ENCODE measurements around the gene NDUFAF8. TPM values are rescaled to one million over a fixed set of nuclear protein-coding genes. Genes with fewer than 3 reads are reported as not detected.

The NDUFAF8 gene
- total RNA-seq, 1 donor from 2014 or later, result 61.5 TPM

DNA sequence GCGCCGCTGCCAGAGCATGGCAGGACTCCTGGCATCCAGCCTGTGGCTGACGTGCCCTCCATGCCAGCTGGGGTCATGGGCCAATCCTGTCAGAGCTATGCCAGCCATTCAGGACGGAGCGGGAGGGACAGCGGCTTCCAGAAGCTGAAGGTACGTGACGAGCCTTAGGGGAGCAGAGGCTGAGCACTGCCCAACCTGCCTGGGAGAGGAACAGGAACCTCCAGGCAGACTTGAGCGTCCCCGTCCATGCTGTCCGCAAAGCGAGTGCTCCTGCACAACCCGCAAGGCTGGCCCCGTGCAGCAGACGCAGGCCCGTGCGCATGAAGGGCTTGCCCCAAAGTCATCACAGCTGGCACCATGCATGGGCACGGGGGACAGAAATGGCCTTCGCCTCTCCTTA lies 21.5 kb downstream of the NDUFAF8 start:
- Histone ChIP-seq H3K27ac (replicated peaks) (no peak overlapping the region), H3K4me1 (peaks cover 3% of the 10 kb centered on the region), H3K27me3 (ENCODE audit: low read depth) (no peaks in the 10 kb centered on the region), H3K9me3 (replicated peaks) (no peaks in the 10 kb centered on the region), H3K4me3 (no peak overlapping the region), H3K36me3 (peaks cover 77% of the 10 kb centered on the region)
- DNase-seq, result no peak
- intact Hi-C loops (cut with micrococcal nuclease), result no loop called here
- TF ChIP-seq, protein P1, sequence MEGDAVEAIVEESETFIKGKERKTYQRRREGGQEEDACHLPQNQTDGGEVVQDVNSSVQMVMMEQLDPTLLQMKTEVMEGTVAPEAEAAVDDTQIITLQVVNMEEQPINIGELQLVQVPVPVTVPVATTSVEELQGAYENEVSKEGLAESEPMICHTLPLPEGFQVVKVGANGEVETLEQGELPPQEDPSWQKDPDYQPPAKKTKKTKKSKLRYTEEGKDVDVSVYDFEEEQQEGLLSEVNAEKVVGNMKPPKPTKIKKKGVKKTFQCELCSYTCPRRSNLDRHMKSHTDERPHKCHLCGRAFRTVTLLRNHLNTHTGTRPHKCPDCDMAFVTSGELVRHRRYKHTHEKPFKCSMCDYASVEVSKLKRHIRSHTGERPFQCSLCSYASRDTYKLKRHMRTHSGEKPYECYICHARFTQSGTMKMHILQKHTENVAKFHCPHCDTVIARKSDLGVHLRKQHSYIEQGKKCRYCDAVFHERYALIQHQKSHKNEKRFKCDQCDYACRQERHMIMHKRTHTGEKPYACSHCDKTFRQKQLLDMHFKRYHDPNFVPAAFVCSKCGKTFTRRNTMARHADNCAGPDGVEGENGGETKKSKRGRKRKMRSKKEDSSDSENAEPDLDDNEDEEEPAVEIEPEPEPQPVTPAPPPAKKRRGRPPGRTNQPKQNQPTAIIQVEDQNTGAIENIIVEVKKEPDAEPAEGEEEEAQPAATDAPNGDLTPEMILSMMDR (IDR thresholded peaks at IDR 0.05; ENCODE audit: borderline replicate concordance), result no peak

DNA sequence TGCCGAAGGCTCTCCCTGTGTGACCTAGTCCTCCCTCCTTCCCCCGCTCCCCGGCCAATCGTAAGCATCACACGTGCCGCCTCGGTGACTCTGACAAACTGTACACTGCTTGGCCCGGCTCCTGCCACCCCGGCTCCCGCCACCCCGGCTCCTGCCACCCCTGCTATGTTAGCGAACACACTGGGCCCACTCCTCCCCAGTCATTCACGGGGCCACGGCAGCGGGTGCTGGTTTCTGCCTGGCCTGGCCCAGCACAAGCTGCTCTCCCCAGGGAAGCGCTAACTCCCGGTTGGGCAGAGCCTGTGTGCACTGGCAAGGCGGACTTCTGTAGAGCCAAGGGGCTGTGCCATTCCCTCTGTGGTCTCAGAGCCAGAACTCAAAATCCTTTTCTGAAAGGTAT lies 22.0 kb downstream of the NDUFAF8 start:
- no peak for DNase-seq
- H3K36me3 ChIP-seq, result peaks cover 82% of the 10 kb centered on the region
- H3K27ac ChIP-seq (replicated peaks), result no peak overlapping the region
- H3K4me1 ChIP-seq, result no peaks in the 10 kb centered on the region
- no peak overlapping the region for H3K4me3 ChIP-seq
- no peaks in the 10 kb centered on the region for H3K9me3 ChIP-seq (replicated peaks)
- TF ChIP-seq, protein P1 (IDR thresholded peaks at IDR 0.05; ENCODE audit: borderline replicate concordance), result no peak
- no peaks in the 10 kb centered on the region for H3K27me3 ChIP-seq (ENCODE audit: low read depth)
- intact Hi-C loops (cut with micrococcal nuclease), result no loop called here

DNA sequence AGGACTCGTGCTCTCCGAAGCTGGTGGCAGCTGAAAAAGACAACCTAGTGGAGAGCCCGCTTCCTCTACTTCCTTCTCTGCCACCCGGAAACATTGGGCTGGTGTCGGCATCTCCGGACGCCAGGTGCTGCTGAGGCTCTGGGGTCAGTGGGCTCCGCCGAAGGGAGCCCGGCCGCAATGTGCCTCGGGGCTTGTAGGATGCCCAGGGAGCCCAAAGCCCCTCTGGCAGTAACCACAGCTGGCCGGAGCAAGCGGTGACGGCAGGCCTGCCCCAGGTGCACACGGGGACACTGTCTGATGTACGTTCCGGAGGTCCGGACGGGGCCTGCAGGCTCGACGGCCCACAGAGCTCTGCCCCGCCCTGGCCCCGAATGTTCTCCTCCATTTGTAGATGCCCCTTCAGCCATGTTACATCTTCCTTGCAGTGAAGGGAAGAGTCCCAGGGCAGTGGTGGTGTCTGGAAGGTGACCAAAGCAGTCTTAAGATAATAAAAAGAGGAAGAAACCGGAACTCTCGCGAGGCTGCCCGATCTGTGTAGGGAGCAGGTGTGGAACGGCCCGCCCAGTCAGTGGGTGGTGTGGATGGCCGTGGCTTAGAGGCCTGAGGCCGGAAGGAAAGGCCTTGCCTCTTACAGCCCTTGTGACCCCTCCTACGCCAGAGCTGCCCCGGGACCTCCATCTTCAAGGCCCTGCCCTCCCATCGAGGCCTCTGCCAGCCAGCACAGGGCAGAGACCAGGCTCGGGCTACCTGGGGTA lies 22.6 kb downstream of the NDUFAF8 start:
- no peak for DNase-seq
- H3K36me3 ChIP-seq, result peaks cover 82% of the 10 kb centered on the region
- no peaks in the 10 kb centered on the region for H3K9me3 ChIP-seq (replicated peaks)
- TF ChIP-seq, protein P1 (IDR thresholded peaks at IDR 0.05; ENCODE audit: borderline replicate concordance), result no peak
- intact Hi-C loops (cut with micrococcal nuclease), result no loop called here
- no peaks in the 10 kb centered on the region for H3K4me1 ChIP-seq
- H3K27ac ChIP-seq (replicated peaks), result no peak overlapping the region
- no peaks in the 10 kb centered on the region for H3K27me3 ChIP-seq (ENCODE audit: low read depth)
- no peak overlapping the region for H3K4me3 ChIP-seq

DNA sequence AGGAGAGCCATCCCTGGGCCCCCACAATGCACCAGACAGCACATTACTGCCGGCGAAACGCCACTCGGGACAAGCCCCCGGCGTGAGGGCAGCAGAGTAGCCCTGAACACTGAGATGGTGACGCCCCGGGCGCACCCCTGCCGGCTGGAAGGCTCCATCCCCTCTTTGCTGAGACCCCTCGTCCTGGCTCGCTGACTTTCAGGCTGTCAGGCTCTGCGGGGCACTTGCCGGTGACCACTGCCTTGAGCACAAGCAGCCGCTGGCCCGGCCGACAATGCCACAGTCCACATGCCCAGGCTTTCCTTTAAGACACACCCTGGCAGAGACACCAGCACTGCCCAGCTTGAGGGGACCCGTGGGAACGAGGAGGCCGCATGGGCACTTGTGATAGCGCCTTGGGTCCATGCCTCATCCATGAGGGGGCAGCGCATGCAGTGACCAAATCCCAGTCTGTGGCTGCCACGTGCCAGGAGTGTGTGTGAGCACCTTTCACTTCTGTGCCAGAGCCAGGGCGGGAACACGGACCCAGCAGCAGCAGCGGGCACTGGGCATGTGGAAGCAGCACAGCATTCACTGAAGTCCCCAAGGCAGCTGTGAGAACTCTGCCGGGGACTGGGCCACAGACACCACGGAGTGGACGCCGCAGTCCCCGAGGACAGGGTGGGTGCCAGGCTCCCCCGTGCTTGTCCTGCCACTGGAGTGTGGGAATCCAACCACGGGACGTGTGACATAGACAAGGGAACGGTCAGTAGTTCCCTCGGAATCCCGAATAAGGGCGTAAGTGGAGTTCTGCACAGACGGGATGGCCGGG lies 24.5 kb downstream of the NDUFAF8 start:
- H3K9me3 ChIP-seq (replicated peaks), result no peaks in the 10 kb centered on the region
- no peaks in the 10 kb centered on the region for H3K4me1 ChIP-seq
- no peaks in the 10 kb centered on the region for H3K27me3 ChIP-seq (ENCODE audit: low read depth)
- H3K27ac ChIP-seq (replicated peaks), result no peak overlapping the region
- peaks cover 84% of the 10 kb centered on the region for H3K36me3 ChIP-seq
- TF ChIP-seq, protein P1 (IDR thresholded peaks at IDR 0.05; ENCODE audit: borderline replicate concordance), result no peak
- DNase-seq, result no peak
- no peak overlapping the region for H3K4me3 ChIP-seq
- intact Hi-C loops (cut with micrococcal nuclease), result no loop called here

DNA sequence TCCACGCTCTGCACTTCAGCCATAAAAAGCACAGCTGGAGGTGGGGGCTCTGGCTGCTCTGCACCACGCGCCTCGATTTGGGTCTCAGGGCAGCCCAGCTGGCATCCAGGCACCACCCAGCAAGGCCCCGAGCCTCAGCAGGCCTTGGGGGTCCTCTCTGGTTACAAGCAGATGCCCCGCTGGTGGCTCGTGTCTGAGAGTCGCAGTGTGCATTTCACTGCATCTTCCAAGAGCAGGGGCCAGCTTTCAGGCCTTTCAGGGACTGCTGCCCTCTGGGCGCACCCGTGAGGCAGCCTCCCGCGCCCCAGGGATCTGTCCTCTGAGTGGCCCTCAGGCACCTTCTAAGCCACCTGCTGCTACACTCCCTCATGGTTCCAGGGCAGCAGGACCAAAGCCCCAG lies 25.5 kb downstream of the NDUFAF8 start:
- Histone ChIP-seq H3K9me3 (replicated peaks) (no peaks in the 10 kb centered on the region), H3K4me3 (no peak overlapping the region), H3K27me3 (ENCODE audit: low read depth) (no peaks in the 10 kb centered on the region), H3K27ac (replicated peaks) (no peak overlapping the region), H3K36me3 (peaks cover 80% of the 10 kb centered on the region), H3K4me1 (no peaks in the 10 kb centered on the region)
- TF ChIP-seq, protein P1 (IDR thresholded peaks at IDR 0.05; ENCODE audit: borderline replicate concordance), result no peak
- DNase-seq, result no peak
- intact Hi-C loops (cut with micrococcal nuclease), result no loop called here

Measured in left ventricle myocardium inferior (tissue), 1 donor.